Activated CD8-positive, alpha-beta memory T cell treated with anti-CD3 and anti-CD28 coated beads for 1 hour (primary cell): Measurements from ENCODE around the gene GAS2L3.
"Not testable (repeated sequence)": the region's sequence is repeated elsewhere in the genome, so short reads cannot be mapped to it uniquely, and the experiment has no call there.

ENCODE experiments used
- DNase-seq, 2 donors: peaks; one replicate each; pipeline ENCODE4 v3.0.0-alpha.2; 2020; ENCODE audit warnings: low read depth in 1 of 2; ENCODE audit errors: extremely low read depth in 1 of 2

Gene GAS2L3

GRCh38 chr12:100574187-100575074 is 947 bp downstream of the GAS2L3 start:
- DNase-seq, result no peak

- DNase-seq, result no peak
Measured at GRCh38 chr12:100576331-100577036, 3.0 kb downstream of the GAS2L3 start.

GRCh38 chr12:100578923-100579322 is 5.4 kb downstream of the GAS2L3 start:
- DNase-seq, result no peak

GRCh38 chr12:100579844-100580243 is 6.4 kb downstream of the GAS2L3 start:
- no peak for DNase-seq

GRCh38 chr12:100584256-100584655 is 10.8 kb downstream of the GAS2L3 start:
- DNase-seq, result no peak

GRCh38 chr12:100591979-100592378 is 18.5 kb downstream of the GAS2L3 start:
- DNase-seq, result no peak

GRCh38 chr12:100593490-100593889 is 20.0 kb downstream of the GAS2L3 start:
- no peak for DNase-seq

GRCh38 chr12:100601626-100602025 is 28.1 kb downstream of the GAS2L3 start:
- no peak for DNase-seq

- DNase-seq, result not testable (repeated sequence)
Measured at GRCh38 chr12:100602997-100603396, 29.5 kb downstream of the GAS2L3 start.

GRCh38 chr12:100608776-100609175 is 35.3 kb downstream of the GAS2L3 start:
- DNase-seq, result no peak

GRCh38 chr12:100610666-100611430 is 37.4 kb downstream of the GAS2L3 start:
- no peak for DNase-seq

- DNase-seq, result no peak
Measured at GRCh38 chr12:100612606-100613005, 39.1 kb downstream of the GAS2L3 start.

GRCh38 chr12:100624571-100624970 is 51.1 kb downstream of the GAS2L3 start:
- no peak for DNase-seq

GRCh38 chr12:100632445-100632892 is 59.0 kb downstream of the GAS2L3 start:
- no peak for DNase-seq

GRCh38 chr12:100633082-100633785 is 59.8 kb downstream of the GAS2L3 start:
- DNase-seq, result not testable (repeated sequence)

- no peak for DNase-seq
Measured at GRCh38 chr12:100643246-100643645, 69.8 kb downstream of the GAS2L3 start.

GRCh38 chr12:100646896-100647295 is 73.4 kb downstream of the GAS2L3 start:
- no peak for DNase-seq

- DNase-seq, result no peak
Measured at GRCh38 chr12:100651108-100651507, 77.6 kb downstream of the GAS2L3 start.

- no peak for DNase-seq
Measured at GRCh38 chr12:100651694-100652093, 78.2 kb downstream of the GAS2L3 start.

GRCh38 chr12:100652488-100652887 is 79.0 kb downstream of the GAS2L3 start:
- no peak for DNase-seq

- no peak for DNase-seq
Measured at GRCh38 chr12:100656141-100656540, 82.7 kb downstream of the GAS2L3 start.
